Bronchial epithelial cell (primary cell): Measurements from ENCODE around the gene AIPL1. TPM values are rescaled to one million over a fixed set of nuclear protein-coding genes. Genes with fewer than 3 reads are reported as not detected.
"Not testable (repeated sequence)": the region's sequence is repeated elsewhere in the genome, so short reads cannot be mapped to it uniquely, and the experiment has no call there.

Experiments used
- DNase-seq: peaks from one replicate; pipeline ENCODE4 v3.0.0-alpha.2; 2010; ENCODE audit warnings: low read depth
- FAIRE-seq: peaks from 2 replicates; lab custom pipeline; 2011; peaks lifted over from hg19 to GRCh38; lab: Jason Lieb, UNC
- H3K27me3 ChIP-seq: 2 replicates; pipeline ENCODE4 v1.5.1; 2011; ENCODE audit warnings: low read length; ENCODE audit not compliant: control insufficient read depth, insufficient read depth
- H3K36me3 ChIP-seq: 2 replicates; pipeline ENCODE4 v1.5.1; 2011; ENCODE audit warnings: low read length; ENCODE audit not compliant: control insufficient read depth, insufficient read depth
- H3K4me3 ChIP-seq: 2 replicates; pipeline ENCODE4 v1.5.1; 2011; ENCODE audit warnings: mild to moderate bottlenecking, low read depth, low read length, control low read depth
- total RNA-seq: library from RNA; depleted of rRNA; stranded (reverse); fragments of >200 nt; gene quantifications from 2 replicates; pipeline ENCODE4 v1.2.1, GENCODE V29; 2014
- TF ChIP-seq, protein P1 (sequence below): IDR thresholded peaks from 2 replicates; pipeline ENCODE4 v1.5.1; 2011; ENCODE audit warnings: mild to moderate bottlenecking, moderate library complexity, low read length, control low read depth, inconsistent platforms; ENCODE audit not compliant: insufficient read depth, severe bottlenecking

The AIPL1 gene, protein sequence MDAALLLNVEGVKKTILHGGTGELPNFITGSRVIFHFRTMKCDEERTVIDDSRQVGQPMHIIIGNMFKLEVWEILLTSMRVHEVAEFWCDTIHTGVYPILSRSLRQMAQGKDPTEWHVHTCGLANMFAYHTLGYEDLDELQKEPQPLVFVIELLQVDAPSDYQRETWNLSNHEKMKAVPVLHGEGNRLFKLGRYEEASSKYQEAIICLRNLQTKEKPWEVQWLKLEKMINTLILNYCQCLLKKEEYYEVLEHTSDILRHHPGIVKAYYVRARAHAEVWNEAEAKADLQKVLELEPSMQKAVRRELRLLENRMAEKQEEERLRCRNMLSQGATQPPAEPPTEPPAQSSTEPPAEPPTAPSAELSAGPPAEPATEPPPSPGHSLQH
- total RNA-seq: under 0.01 TPM in 1 of 2 replicates, not detected in the other

DNA sequence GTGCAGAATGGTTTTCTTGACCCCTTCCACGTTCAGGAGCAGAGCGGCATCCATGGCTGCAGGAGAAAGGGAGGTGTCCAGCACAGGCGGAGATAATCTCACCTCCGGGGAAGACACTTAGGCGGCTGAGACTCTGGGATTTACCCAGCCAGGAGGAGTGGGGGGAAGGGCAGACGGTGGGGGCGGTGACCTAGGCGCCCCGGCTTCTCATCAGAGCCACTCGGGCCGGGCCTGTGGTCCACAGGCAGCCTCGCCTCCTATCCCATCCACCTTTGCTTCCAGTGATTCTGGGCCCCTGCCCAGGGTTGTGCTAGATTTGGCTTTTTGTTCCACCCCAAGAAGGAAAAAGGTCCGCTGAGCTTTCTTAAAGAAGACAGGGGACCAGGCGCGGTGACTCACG, at the start of gene AIPL1:
AIPL1 (minus strand) TSS at position 71 of the 400 bp plus-strand sequence; CDS start at position 54, 17 bp downstream.
- TF ChIP-seq, protein P1, sequence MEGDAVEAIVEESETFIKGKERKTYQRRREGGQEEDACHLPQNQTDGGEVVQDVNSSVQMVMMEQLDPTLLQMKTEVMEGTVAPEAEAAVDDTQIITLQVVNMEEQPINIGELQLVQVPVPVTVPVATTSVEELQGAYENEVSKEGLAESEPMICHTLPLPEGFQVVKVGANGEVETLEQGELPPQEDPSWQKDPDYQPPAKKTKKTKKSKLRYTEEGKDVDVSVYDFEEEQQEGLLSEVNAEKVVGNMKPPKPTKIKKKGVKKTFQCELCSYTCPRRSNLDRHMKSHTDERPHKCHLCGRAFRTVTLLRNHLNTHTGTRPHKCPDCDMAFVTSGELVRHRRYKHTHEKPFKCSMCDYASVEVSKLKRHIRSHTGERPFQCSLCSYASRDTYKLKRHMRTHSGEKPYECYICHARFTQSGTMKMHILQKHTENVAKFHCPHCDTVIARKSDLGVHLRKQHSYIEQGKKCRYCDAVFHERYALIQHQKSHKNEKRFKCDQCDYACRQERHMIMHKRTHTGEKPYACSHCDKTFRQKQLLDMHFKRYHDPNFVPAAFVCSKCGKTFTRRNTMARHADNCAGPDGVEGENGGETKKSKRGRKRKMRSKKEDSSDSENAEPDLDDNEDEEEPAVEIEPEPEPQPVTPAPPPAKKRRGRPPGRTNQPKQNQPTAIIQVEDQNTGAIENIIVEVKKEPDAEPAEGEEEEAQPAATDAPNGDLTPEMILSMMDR: no peak
- no peaks in the 10 kb centered on the region for H3K36me3 ChIP-seq
- no peak for DNase-seq
- no peak within 1 kb of the TSS for H3K4me3 ChIP-seq
- no peak for FAIRE-seq
- H3K27me3 ChIP-seq: peaks cover 3% of the 10 kb centered on the region

DNA sequence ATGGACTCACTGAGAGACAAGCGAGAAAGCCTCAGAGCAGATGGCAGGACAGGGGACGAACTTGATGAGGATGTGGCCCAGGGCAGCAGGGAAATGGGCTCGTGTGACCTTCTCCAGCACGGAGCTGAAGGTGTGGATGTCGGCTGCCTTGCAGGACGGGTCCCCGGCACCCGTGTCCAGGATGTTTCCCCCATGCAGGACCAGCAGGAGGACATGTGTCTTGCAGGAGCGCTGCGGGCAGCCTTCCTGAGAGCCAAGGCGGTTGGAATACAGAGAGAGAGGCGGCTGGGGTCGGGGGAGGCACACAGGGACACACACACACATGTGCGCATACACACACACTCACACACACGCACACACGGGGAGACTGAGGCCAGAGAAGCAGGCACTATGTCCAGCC, 48.6 kb upstream of the AIPL1 start:
- FAIRE-seq (no peak), DNase-seq (no peak)
- TF ChIP-seq, protein P1: no peak
- Histone ChIP-seq H3K27me3 (no peaks in the 10 kb centered on the region), H3K36me3 (peaks cover 16% of the 10 kb centered on the region), H3K4me3 (no peak overlapping the region)

DNA sequence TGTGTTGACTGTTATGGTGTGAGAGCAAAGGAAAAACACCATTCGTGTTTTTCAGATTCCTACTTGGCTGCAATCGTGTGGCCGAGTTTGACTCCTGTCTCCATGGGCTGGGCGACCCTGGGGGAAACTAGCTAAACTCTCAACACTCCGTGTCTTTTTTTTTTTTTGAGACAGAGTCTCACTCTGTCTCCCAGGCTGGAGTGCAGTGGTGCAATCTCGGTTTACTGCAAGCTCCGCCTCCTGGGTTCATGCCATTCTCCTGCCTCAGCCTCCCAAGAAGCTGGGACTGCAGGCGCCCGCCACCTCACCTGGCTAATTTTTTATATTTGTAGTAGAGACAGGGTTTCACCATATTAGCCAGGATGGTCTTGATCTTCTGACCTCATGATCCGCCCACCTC, 47.9 kb upstream of the AIPL1 start:
- peaks cover 17% of the 10 kb centered on the region for H3K36me3 ChIP-seq
- not testable (repeated sequence) for FAIRE-seq, DNase-seq

DNA sequence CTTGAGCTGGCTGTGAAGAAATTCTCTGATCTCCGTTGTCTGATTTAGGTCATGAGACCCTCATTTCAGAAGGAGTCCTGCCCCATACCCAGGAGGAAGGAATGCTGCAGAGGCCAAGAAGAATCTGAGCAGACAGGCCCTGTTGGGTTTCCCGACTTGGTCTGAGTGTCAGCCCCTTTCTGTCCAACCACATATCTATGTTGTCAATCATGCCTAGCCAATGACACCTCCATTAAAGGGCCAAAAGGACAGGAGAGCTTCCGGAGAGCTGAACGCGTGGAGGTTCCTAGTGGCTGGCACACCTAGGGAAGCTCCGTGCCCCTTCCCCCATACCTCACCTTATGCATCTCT, 47.2 kb upstream of the AIPL1 start:
- Histone ChIP-seq H3K27me3 (no peaks in the 10 kb centered on the region), H3K36me3 (peaks cover 17% of the 10 kb centered on the region), H3K4me3 (no peak overlapping the region)
- DNase-seq: no peak
- TF ChIP-seq, protein P1: no peak
- no peak for FAIRE-seq

More for the DNA sequence above, 47.9 kb upstream of the AIPL1 start:
- not testable (repeated sequence) for H3K4me3 ChIP-seq, H3K27me3 ChIP-seq

DNA sequence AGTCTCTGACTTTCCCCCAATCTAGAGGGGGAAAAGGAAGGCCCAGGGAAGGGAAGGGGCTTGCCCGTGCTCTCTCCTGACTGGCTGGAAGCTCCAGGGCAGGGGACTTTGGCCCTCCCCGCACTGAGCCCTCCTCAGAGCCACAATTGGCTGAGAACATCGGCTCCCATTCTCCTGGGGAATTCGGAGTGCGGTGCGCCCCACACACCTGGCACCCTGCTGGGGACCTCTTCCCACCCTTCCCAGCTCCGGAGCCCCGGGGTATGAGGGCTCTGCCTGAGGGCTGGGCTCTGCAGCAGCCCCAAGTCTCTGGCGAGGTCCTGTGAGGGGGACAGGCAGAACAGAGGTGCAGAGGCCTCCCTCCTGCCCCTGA, 45.4 kb upstream of the AIPL1 start:
- no peaks in the 10 kb centered on the region for H3K27me3 ChIP-seq
- no peak for FAIRE-seq

DNA sequence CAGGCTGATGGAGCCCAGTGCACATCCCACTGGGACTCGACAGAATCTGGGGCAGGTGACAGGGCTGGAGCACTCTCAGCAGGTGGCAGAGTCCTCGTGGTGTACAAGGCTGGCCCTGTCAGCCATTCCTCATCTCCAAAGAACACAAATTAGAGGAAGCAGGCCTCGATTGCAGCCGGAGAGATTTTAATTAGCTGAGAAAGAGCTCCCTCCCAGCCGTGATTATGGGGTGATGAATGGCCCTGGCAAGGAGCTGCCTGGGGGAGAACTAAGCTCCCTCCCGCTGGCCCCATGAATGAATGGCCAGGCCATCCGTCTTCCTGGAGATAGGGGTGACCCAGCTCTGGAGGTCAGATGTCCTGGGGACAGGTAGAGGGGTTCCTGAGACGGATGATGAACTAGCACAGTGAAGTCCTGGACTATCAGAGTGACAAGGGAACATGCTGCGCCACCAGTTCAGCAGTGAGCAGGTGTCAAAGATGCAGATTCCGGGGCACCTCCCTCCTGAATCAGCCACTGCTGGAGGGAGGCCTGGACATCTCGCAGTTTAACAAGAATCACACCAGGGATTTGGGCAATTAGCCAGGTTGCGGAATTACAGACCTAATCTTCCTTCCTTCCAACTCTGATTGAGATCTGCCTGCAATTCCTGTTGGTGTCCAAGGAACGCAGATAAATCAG, 44.8 kb upstream of the AIPL1 start:
- TF ChIP-seq, protein P1: no peak
- Histone ChIP-seq H3K4me3 (no peak overlapping the region), H3K27me3 (no peaks in the 10 kb centered on the region), H3K36me3 (peaks cover 21% of the 10 kb centered on the region)
- FAIRE-seq: peak; percentile 70
- no peak for DNase-seq

More for the DNA sequence above, 45.4 kb upstream of the AIPL1 start:
- TF ChIP-seq, protein P1: no peak
- peaks cover 23% of the 10 kb centered on the region for H3K36me3 ChIP-seq
- no peak for DNase-seq
- H3K4me3 ChIP-seq: no peak overlapping the region
